ENCODE data around the gene SSTR3.

The SSTR3 gene

GRCh38 chr22:37167981-37168647 lies 44.2 kb downstream of the SSTR3 start:
- no peak for DNase-seq (ENCODE audit: low read depth, low spot score)

GRCh38 chr22:37167176-37167980 lies 44.9 kb downstream of the SSTR3 start:
- no peak for DNase-seq (ENCODE audit: low read depth, low spot score)

- peak; percentile 90 for DNase-seq (ENCODE audit: low read depth, low spot score)
Measured at GRCh38 chr22:37166675-37167066, 45.6 kb downstream of the SSTR3 start.

- no peak for DNase-seq (ENCODE audit: low read depth, low spot score)
Measured at GRCh38 chr22:37165940-37166674, 46.2 kb downstream of the SSTR3 start.

GRCh38 chr22:37165066-37165465 lies 47.2 kb downstream of the SSTR3 start:
- no peak for DNase-seq (ENCODE audit: low read depth, low spot score)

GRCh38 chr22:37164505-37164887 lies 47.8 kb downstream of the SSTR3 start:
- no peak for DNase-seq (ENCODE audit: low read depth, low spot score)

- DNase-seq (ENCODE audit: low read depth, low spot score) = no peak
Measured at GRCh38 chr22:37163575-37164504, 48.4 kb downstream of the SSTR3 start.

GRCh38 chr22:37163096-37163489 lies 49.2 kb downstream of the SSTR3 start:
- no peak for DNase-seq (ENCODE audit: low read depth, low spot score)

GRCh38 chr22:37162221-37163095 lies 49.8 kb downstream of the SSTR3 start:
- DNase-seq (ENCODE audit: low read depth, low spot score) = no peak

- peak; percentile 32 for DNase-seq (ENCODE audit: low read depth, low spot score)
Measured at GRCh38 chr22:37161443-37161842, 50.8 kb downstream of the SSTR3 start.

GRCh38 chr22:37160027-37160426 lies 52.2 kb downstream of the SSTR3 start:
- DNase-seq (ENCODE audit: low read depth, low spot score) = no peak

GRCh38 chr22:37158963-37159290 lies 53.4 kb downstream of the SSTR3 start:
- no peak for DNase-seq (ENCODE audit: low read depth, low spot score)

GRCh38 chr22:37157516-37158285 lies 54.6 kb downstream of the SSTR3 start:
- DNase-seq (ENCODE audit: low read depth, low spot score) = no peak

GRCh38 chr22:37156686-37157435 lies 55.4 kb downstream of the SSTR3 start:
- no peak for DNase-seq (ENCODE audit: low read depth, low spot score)

GRCh38 chr22:37155971-37156370 lies 56.3 kb downstream of the SSTR3 start:
- no peak for DNase-seq (ENCODE audit: low read depth, low spot score)

- peak; percentile 37 for DNase-seq (ENCODE audit: low read depth, low spot score)
Measured at GRCh38 chr22:37154925-37155712, 57.2 kb downstream of the SSTR3 start.

All from ELF-1 (cell line).